ENCODE data around the gene NDUFS3. TPM values are rescaled to one million over a fixed set of nuclear protein-coding genes. Genes with fewer than 3 reads are reported as not detected.
"Not testable (repeated sequence)": the region's sequence is repeated elsewhere in the genome, so short reads cannot be mapped to it uniquely, and the experiment has no call there.

NDUFS3 gene
- total RNA-seq, 1 donor from 2014 or later = 199 TPM

DNA sequence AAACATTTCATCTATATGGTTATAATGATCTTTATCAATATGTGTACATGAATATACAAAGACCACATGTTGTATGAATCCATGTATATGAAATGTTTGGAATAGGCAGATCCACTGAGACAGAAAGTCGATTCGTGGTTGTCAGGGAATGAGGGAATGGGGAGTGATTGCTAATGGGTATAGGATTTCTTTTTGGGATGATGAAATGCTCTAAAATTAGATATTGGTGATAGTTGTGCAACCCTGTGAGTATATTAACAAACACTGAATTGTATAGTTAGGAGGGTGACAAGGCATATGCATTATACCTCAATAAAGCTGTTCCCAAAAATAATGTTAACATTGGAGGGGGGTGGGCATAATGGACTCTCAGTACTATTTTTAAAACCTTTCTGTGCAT, 18.4 kb upstream of the NDUFS3 start:
- peaks cover 3% of the 10 kb centered on the region for H3K4me1 Mint-ChIP-seq (ENCODE audit: unreplicated experiment)

DNA sequence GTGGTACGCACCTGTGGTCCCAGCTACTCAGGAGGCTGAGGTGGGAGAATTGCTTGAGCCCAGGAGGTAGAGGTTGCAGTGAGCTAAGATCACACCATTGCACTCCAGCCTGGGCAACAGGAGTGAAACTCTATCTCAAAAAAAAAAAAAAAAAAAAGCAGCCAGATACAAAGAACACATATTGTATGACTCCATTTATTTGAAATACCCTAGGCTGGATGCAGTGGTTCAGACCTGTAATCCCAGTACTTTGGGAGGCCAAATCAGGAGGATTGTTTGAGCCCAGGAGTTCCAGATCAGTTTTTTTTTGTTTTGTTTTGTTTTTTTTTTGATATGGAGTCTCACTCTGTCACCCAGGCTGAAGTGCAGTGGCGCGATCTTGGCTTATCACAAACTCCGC, 16.5 kb upstream of the NDUFS3 start:
- not testable (repeated sequence) for H3K27me3 Mint-ChIP-seq (ENCODE audit: unreplicated experiment); H3K36me3 Mint-ChIP-seq (ENCODE audit: low read depth, unreplicated experiment)

More for the DNA sequence above, 18.4 kb upstream of the NDUFS3 start:
- H3K27me3 Mint-ChIP-seq (ENCODE audit: unreplicated experiment) = peaks cover 3% of the 10 kb centered on the region
- H3K27ac Mint-ChIP-seq (ENCODE audit: unreplicated experiment) = no peak overlapping the region
- no peak for DNase-seq (ENCODE audit: low spot score)
- H3K4me3 Mint-ChIP-seq (ENCODE audit: unreplicated experiment) = no peak overlapping the region
- no peak for TF ChIP-seq CTCF (IDR thresholded peaks at IDR 0.05; ENCODE audit: unreplicated experiment)
- no peaks in the 10 kb centered on the region for H3K36me3 Mint-ChIP-seq (ENCODE audit: low read depth, unreplicated experiment)
- no peaks in the 10 kb centered on the region for H3K9me3 Mint-ChIP-seq (ENCODE audit: unreplicated experiment)

DNA sequence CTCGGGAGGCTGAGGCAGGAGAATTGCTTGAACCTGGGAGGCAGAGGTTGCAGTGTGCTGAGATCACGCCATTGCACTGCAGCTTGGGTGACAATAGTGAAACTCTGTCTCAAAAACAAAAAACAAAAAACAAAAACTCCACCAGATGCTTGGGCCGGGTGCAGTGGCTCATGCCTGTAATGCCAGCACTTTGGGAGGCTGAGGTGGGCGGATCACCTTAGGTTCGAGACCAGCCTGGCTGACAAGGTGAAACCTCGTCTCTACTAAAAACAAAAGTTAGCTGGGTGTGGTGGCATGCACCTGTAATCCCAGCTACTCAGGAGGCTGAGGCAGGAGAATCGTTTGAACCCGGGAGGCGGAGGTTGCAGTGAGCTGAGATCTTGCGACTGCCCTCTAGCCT, 14.5 kb upstream of the NDUFS3 start:
- H3K4me3 Mint-ChIP-seq (ENCODE audit: unreplicated experiment); H3K4me1 Mint-ChIP-seq (ENCODE audit: unreplicated experiment); H3K27ac Mint-ChIP-seq (ENCODE audit: unreplicated experiment); H3K27me3 Mint-ChIP-seq (ENCODE audit: unreplicated experiment); H3K9me3 Mint-ChIP-seq (ENCODE audit: unreplicated experiment); DNase-seq (ENCODE audit: low spot score); H3K36me3 Mint-ChIP-seq (ENCODE audit: low read depth, unreplicated experiment): not testable (repeated sequence)

More for the DNA sequence above, 16.5 kb upstream of the NDUFS3 start:
- H3K4me1 Mint-ChIP-seq (ENCODE audit: unreplicated experiment); H3K9me3 Mint-ChIP-seq (ENCODE audit: unreplicated experiment); H3K4me3 Mint-ChIP-seq (ENCODE audit: unreplicated experiment); DNase-seq (ENCODE audit: low spot score); H3K27ac Mint-ChIP-seq (ENCODE audit: unreplicated experiment): not testable (repeated sequence)

- H3K27me3 Mint-ChIP-seq (ENCODE audit: unreplicated experiment) = peaks cover 3% of the 10 kb centered on the region
- H3K27ac Mint-ChIP-seq (ENCODE audit: unreplicated experiment) = no peak overlapping the region
- H3K36me3 Mint-ChIP-seq (ENCODE audit: low read depth, unreplicated experiment) = peaks cover 5% of the 10 kb centered on the region
- H3K9me3 Mint-ChIP-seq (ENCODE audit: unreplicated experiment) = no peaks in the 10 kb centered on the region
- DNase-seq (ENCODE audit: low spot score) = no peak
- H3K4me3 Mint-ChIP-seq (ENCODE audit: unreplicated experiment) = peak overlapping the region; percentile 74
- H3K4me1 Mint-ChIP-seq (ENCODE audit: unreplicated experiment) = peaks cover 9% of the 10 kb centered on the region
- no peak for TF ChIP-seq CTCF (IDR thresholded peaks at IDR 0.05; ENCODE audit: unreplicated experiment)
These were observed 13.9 kb upstream of the NDUFS3 start for GRCh38 chr11:47564933-47565339.

DNA sequence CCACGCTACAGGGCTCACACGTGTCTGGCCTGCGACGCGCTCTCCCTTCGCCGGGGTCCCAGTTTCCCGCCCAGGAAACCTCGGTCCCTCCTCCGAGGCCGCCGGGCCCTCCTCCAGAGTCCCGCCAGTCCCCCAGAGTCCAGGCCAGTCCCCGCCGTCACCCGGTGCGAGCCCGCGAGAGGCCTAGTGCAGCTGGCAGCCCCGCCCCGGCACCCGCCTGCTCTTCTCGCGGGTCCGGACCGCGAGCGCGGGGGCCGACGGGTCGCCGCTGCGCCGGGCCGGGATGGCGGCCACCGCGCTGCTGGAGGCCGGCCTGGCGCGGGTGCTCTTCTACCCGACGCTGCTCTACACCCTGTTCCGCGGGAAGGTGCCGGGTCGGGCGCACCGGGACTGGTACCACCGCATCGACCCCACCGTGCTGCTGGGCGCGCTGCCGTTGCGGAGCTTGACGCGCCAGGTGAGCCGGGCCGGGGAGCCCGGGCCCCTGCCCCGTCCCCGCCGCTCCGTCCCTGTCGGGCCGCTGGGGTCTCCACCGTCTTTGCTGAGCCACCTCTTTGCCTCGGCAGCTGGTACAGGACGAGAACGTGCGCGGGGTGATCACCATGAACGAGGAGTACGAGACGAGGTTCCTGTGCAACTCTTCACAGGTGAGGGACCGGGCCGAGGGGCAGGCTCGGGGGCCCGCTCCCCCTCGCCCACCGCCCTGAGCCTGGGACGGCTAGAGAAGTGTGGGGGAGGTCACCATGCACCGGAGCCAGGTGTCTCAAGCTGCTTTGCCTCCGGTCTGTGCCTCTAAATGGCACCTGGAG, 13.3 kb upstream of the NDUFS3 start, which contains the start of gene PTPMT1:
Gene PTPMT1 (plus strand): TSS at position 260 of the 809 bp plus-strand sequence. CDS start 24 bp downstream, at position 284.
- Mint-ChIP-seq H3K9me3 (ENCODE audit: unreplicated experiment) (no peaks in the 10 kb centered on the region), H3K4me1 (ENCODE audit: unreplicated experiment) (peaks cover 9% of the 10 kb centered on the region), H3K27me3 (ENCODE audit: unreplicated experiment) (peaks cover 3% of the 10 kb centered on the region), H3K4me3 (ENCODE audit: unreplicated experiment) (peak within 1 kb of the TSS; percentile 88), H3K36me3 (ENCODE audit: low read depth, unreplicated experiment) (peaks cover 5% of the 10 kb centered on the region), H3K27ac (ENCODE audit: unreplicated experiment) (no peak within 1 kb of the TSS)
- no peak for TF ChIP-seq CTCF (IDR thresholded peaks at IDR 0.05; ENCODE audit: unreplicated experiment)
- DNase-seq (ENCODE audit: low spot score) = peak; percentile 69

GRCh38 chr11:47566149-47566698, 12.7 kb upstream of the NDUFS3 start:
- no peaks in the 10 kb centered on the region for H3K9me3 Mint-ChIP-seq (ENCODE audit: unreplicated experiment)
- peaks cover 5% of the 10 kb centered on the region for H3K36me3 Mint-ChIP-seq (ENCODE audit: low read depth, unreplicated experiment)
- no peak for TF ChIP-seq CTCF (IDR thresholded peaks at IDR 0.05; ENCODE audit: unreplicated experiment)
- peaks cover 13% of the 10 kb centered on the region for H3K4me1 Mint-ChIP-seq (ENCODE audit: unreplicated experiment)
- no peak overlapping the region for H3K27ac Mint-ChIP-seq (ENCODE audit: unreplicated experiment)
- H3K27me3 Mint-ChIP-seq (ENCODE audit: unreplicated experiment) = peaks cover 3% of the 10 kb centered on the region
- no peak for DNase-seq (ENCODE audit: low spot score)
- peak overlapping the region; percentile 88 for H3K4me3 Mint-ChIP-seq (ENCODE audit: unreplicated experiment)

Measured in endothelial cell (in vitro differentiated cells).